SH-SY5Y (cell line): ENCODE results near the gene MED13L.

Source experiments
- GATA2 ChIP-seq: IDR thresholded peaks from 2 replicates; pipeline ENCODE4 v1.6.1; 2011; ENCODE audit warnings: mild to moderate bottlenecking, low read depth, low read length
- GATA3 ChIP-seq: IDR thresholded peaks from 2 replicates; pipeline ENCODE4 v1.6.1; 2011; ENCODE audit warnings: low read depth, mild to moderate bottlenecking, low read length, moderate library complexity

The MED13L gene

DNA sequence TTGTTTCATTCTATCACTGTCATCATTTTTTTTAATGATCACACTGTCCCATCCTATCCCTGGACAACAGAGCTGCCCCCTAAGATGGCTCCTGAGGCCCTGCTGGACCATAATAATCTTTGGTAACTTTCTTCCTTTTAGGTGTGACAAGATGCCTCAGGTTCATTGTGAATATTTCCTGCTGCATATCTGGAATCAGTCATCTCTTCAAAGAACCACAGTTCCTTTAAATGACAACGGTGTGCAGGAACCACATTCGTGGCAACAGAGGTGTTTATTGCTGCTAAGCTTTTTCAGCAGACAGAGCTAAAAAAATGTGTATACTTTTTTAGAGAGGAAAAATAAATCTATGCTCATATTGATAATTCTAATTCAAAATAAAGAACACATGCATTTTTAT lies 312.9 kb downstream of the MED13L start:
- no peak for TF ChIP-seq GATA2
- no peak for TF ChIP-seq GATA3

DNA sequence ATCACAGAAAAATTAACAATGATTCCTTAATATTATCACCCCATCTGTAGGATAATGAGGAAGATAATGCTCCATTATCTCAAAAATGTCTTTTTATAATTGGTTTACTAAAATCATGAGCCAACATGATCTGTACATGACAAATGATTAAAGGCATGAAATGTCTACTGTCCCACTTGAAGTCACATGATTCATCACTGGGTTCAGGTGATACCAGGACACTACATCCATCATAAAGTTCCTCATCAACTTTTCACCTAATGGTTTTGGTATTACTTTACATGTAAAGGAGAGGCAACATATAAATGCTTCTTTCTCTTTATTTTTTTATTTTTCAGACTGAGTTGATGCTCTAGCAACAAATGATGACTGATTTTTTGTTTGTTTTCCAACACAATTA lies 313.3 kb downstream of the MED13L start:
- TF ChIP-seq GATA2 (no peak), GATA3 (no peak)

DNA sequence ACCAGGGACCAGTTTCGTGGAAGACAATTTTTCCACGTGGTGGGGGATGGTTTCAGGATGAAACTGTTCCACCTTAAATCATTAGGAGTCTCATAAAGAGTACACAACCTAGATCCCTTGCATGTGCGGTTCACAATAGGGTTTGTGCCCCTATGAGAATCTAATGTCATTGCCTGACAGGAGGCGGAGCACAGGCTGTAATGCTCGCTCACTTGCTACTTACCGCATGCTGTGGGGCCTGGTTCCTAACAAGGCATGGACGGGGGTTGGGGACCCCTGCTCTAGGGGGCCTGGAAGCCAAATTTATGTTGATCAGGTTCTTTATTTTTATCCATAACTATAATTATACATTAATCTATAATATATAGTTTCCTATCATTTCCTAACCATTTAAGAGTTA lies 315.3 kb downstream of the MED13L start:
- TF ChIP-seq GATA3 (no peak), GATA2 (no peak)

DNA sequence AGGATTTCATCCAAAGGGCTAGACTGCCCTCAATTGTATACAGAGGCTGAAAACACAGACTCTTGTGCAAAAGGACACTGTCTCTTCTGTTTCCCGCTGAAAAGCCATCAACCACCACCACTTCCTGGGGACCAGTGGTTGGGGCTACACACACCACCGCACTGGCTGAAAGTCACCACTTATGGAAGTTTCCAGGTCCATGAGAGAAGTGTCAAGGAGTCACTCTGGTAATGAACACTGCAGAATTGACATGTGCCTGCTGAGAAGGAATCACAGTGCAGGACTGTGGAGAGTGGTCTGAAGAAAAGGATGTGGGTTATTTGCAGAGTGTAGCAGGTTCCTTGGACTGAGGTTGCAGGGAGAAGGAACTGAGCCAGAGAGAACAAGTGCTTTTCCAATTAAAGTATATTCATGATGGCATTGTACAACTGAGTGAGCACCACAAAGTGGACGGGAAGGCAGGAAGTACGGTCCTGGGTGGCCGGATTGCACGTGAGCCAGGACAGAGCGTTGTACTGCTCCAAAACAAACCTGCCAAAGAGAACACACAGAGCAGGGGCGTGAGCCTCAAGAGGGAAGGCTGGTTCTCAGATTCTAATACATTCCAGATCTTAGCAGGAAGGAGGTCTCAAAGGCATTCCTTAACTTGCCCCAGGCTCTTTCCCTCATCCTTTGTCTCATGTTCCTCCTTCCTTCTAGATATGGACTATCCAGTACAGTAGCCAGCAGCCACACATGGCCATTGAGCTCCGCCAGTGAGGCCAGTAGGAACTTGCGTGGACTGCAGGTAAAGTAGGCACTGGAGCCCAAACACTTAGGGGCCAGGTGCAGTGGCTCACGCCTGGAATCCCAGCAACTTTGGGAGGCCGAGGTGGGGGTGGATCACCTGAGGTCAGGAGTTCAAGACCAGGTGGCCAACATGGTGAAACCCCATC lies 316.4 kb downstream of the MED13L start:
- TF ChIP-seq GATA3 (no peak), GATA2 (no peak)

DNA sequence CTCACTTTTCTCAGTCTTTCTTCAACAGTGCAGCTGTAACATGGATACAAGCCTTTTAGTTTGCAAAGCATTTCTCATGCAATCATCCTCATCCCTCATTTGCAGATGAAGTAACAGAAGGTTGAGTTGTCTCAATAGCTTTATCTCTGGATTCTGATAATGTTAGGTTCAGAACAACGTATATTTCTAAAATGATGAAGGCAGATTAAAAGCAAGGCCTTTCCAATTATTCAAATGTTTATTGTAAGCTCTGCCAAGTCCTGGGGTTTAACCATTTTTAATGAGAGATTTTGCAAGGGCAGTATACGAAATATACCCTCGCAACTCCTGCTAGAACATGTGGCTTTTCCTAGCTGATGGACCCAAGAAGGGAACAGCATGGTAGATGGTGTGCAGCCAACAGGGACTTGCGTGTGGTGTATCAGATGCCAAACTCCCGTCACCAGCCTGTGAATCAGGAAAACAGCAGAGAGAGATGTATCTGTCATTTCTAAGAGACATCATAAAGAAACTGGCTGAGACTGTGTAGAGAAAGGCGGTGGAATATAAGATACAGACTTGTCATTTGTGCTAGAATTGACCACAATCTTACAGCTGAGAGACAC lies 319.7 kb downstream of the MED13L start:
- TF ChIP-seq GATA3 (no peak), GATA2 (no peak)

DNA sequence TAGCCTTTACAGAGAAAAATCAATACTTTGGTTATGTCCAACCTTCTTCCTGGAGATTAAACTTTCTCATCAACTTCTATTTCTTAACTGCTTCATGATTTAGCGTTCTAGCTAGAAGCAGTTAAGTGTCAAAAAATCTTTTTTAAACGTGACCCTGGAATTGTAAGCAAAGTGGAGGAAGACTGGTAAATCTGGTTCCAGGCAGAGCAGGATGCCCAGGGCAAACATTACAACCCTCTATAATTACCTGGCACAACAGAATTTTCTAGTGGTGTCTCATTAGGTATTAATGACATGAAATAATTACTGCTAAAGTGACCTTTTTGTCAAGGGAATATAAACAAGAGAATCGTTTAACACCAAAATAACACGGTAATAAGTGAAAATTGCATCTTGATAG lies 320.8 kb downstream of the MED13L start:
- TF ChIP-seq GATA3 (no peak), GATA2 (no peak)

DNA sequence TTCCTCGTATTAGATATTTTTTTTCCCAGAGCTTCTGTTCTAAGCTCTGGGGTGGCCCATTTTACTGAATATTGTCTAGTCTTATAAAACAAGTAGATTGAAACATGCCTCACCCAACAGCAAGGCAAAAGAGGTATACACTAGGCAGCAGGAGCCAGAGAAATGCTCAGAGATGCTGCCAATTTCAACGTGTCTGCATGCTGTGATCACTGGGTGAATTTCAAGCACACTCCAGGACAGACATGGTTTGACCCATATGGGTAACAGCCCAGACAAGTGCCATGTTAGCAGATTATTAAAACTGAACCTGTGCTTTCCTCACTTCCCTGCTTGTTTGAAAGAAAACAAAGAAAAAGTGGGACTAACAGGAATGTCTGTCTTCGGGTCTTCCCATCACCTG lies 321.3 kb downstream of the MED13L start:
- TF ChIP-seq GATA3, result no peak
- no peak for TF ChIP-seq GATA2

DNA sequence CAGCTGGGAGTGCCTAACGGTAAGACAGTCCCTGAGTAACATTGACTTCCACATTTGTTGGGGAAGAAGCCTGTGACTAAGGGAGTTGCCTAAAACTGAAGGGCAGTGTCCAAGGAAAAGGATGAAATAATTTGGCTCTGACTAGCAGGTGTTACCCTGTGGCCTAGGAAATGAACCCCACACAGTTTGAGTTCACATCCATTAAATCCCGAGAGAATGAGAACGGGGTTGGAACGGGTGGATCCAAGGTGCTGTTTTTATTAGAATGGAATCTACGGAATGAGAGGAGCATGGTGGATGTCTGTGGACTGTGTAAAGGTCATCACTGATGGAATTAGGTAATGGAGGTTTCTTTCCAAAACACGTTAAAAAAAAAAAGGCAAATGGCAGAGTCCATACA lies 324.0 kb downstream of the MED13L start:
- TF ChIP-seq GATA2 (no peak), GATA3 (no peak)

DNA sequence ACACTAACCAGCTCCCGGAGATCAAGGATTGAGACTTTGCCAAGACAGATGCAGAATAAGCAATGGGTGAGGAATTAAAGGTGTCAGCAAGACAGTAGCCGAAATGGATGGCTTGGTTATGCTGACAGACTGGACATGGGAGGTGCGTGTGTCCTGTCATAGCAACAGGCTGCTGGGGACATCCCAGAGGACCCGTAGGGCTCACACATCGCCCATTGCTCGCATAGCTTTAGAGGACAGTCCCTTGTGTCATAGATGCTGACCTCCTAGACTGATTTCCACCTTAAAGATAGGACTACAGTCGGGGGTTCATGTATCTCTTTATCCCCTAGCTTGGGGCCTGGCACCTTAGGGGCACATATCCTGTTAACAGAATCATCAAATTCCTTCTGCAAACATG lies 324.5 kb downstream of the MED13L start:
- TF ChIP-seq GATA2, result no peak
- TF ChIP-seq GATA3, result no peak

DNA sequence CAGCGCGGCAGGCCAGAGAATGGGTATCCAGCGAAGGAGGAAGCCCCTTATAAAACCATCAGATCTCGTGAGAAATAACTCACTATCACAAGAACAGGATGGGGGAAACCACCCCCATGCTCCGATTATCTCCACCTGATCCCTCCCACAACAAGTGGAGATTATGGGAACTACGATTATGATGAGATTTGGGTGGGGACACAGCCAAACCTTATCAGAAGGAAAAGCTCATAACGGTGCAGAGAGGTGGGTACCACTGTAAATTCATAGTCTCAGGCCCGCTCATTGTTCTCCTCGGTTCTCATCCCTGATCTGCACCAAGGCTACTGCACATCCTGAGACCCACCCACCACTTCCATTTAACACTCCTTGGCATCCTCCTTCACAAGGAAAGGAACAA lies 326.5 kb downstream of the MED13L start:
- no peak for TF ChIP-seq GATA3

DNA sequence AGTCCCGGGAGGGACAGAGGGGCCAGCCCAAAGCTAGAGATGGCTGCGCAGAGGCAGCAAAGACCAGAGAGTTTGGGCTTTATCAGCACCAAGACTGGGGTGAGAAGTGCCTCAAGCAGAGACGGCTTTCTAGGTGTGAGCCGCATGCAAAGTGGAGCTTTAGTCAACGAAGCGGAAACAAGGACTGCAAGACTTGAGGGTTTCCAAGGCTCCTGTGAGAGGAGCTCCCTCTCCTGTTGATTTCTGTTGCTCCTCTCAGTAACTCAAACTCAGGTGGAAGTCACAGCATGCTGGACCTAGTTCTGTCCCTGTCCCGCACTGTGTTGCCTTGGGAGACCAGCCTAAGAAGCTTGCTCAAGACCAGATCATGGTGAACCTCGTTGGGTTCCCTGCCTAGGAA lies 327.8 kb downstream of the MED13L start:
- TF ChIP-seq GATA3 (no peak), GATA2 (no peak)

DNA sequence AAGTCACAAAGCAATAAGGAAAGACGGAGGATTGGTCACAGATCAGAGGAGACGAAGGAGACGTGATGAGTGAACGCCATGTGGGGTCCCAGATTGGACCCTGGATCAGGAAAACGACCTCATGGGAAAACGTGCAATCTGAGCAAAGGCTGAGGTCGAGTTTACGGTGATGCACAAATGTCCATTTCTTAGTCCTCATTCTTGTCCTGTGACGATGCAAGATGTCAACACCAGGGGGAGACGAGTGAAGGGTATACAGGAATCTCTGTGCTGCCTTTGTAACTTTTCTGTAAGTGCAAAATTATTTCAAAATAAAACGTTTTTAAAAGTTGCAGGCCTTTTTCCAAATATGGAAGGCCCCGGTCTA lies 329.8 kb downstream of the MED13L start:
- no peak for TF ChIP-seq GATA2

DNA sequence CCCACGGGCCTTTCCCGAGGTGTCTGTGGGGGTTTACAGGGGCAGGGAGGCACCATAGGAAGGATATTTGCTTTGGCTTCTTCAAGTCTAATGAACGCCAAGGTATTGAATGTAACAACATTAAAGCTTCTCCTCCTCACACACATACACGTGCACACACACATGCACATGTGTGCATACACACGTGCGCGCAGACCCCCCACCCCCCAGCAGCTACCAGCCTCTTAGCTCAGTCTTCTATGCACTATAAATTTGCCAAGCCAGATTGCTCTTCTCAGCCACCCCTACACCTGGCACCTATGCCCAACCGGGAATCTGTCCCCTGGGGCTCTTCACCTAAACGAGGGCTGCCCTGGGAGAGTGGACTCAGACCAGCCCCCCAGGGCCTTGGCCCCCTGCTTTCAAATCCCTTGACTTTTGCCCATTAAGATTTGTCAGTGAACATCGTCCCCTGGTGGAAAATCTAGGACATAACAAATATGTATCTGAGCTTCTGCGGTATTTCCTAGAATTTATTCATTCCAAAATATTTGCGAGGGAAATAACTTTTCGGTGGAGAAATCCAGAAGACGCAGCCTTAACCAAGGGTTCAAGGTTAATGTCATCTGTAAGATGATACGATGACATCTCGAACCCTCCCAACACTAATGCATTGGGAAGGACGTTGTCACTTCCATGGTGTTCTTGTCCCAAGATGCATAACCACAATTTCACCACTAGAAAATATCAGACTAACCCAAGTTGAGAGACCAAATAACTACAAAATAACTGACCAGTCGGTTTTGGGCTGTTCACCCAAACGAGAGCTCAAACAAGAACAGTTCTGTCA lies 330.4 kb downstream of the MED13L start:
- no peak for TF ChIP-seq GATA3
- TF ChIP-seq GATA2, result no peak

DNA sequence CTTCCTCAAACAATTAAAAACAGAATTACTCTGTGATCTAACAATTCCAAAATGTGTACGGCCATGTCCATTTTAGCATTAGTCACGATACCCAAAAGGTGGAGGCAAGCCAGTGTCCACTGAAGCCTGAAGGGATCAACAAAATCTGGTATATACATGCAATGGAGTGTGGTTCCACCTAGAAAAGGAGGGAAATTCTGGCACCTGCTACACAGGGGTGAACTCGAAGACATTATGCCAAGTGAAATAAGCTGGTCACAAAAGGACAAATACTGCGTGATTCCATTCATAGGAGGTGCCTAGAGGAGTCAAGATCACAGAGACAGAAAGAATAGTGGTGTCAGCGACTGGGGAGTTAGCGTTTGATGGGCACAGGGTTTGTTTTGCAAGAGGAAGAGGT lies 331.4 kb downstream of the MED13L start:
- TF ChIP-seq GATA3 (no peak), GATA2 (no peak)
